ENCODE data around the gene MEGF11.

The MEGF11 gene

GRCh38 chr15:66053991-66054390 is 199.6 kb downstream of the MEGF11 start:
- DNase-seq, result peak in 8 of 14 donors; percentile 4 to 66 (median 16)

GRCh38 chr15:66051833-66052232 is 201.7 kb downstream of the MEGF11 start:
- no peak for DNase-seq

- no peak for DNase-seq
Measured at GRCh38 chr15:66050264-66050663, 203.3 kb downstream of the MEGF11 start.

DNA sequence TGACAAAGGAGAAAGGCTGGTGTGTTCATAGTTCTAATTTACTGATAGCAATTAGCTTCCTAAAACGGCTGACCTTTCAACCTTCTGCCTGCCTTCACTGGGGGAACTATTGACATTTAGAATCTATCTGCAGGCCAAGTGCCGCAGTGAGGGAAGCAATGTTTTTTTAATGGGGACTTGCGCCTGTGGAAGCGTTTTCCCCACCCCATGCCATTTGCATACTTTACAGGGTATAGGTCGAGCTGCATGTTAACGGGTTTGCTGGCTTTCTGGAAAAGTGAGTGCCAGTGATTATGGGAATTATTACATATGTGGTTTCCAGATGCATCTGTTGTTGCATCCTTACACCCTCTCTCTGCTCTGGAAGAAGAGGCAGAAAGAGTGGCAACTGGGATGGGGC is 204.2 kb downstream of the MEGF11 start:
- DNase-seq, result no peak

DNA sequence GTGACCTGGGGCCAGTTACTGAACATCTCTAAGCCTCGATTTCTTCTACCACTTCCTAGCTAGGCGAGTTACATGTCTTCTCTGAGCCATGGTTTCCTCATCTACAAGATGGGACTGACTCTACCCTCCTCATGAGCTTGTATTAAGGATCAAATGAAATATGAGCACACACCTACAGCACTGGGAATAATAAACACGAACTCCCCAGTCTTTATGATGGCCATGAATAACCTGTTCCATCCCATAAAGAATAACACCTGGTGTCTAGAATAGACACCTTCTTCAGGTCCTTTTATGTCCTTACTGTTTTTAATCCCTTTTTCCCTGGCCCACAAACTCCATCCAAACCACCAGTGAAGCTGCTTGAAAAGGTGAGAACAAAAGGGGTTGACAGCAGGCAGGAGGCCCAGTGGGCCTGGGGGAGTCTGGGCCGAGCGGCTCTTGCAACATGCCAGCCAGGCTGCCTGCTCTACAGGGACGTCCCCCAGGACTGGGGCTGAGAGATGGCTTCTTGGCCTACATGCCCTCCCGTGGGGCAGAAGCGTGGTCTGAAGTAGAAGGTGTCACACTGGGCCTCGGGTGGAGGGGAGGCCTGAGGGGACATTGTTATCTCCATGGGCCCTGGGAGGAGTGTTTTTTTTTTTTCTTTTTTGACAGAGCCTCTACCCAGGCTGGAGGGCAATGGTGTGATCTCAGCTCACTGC is 206.1 kb downstream of the MEGF11 start:
- DNase-seq, result no peak

DNA sequence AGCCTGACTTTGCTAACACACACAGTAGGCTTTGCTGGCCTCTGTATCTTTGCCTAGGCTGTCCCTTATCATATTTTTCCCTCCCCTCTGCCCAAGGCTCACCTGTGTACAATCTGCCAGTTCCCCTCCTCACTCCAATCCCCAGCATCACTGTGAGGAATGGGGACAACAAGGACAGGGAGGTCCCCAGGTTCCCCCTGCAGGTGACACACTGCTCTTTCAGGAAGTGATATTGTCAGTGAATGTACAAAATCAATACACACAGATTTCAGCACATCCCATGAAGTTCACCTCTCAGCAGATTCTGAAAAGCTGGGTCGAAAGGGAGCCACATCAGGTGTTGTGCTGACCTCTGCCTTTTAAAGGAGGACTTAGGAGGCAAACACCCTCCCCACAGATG is 206.8 kb downstream of the MEGF11 start:
- no peak for DNase-seq

DNA sequence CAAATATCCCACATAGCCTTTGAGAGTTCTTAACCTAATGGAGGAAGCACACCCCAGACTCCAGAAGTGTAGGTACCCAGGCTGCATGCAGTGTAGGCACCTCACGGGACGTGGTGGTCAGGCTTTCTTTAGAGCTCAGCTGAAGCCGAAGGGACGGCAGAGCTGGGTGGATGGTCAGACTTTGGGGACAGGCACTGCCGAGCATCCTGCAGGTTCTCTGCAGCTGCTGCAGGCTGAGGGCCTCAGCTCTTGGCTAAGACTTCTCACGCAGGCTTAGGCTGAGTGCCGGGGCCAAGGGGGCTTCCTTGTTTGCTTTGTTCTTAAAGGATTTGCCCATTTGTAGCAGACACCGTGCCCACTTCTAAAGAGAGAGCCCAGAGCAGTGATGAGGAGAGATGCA is 207.2 kb downstream of the MEGF11 start:
- no peak for DNase-seq

DNA sequence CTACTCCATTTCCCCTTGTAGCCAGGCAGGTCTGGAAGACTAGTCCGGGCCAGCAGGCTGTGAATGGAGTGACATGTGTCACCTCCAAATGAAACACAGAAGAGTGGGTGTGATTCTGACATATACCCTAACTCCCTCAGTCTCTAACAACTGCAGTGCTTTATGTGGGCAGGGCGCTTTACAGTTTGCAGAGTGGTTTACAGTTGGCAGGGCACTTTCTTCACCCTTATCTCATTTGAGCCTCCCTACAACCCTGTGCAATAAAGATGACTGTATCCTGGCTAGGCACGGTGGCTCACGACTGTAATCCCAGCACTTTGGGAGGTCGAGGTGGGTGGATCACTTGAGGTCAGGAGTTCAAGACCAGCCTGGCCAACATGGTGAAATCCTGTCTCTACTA is 208.0 kb downstream of the MEGF11 start:
- no peak for DNase-seq

- no peak for DNase-seq
Measured at GRCh38 chr15:66044837-66045236, 208.7 kb downstream of the MEGF11 start.

DNA sequence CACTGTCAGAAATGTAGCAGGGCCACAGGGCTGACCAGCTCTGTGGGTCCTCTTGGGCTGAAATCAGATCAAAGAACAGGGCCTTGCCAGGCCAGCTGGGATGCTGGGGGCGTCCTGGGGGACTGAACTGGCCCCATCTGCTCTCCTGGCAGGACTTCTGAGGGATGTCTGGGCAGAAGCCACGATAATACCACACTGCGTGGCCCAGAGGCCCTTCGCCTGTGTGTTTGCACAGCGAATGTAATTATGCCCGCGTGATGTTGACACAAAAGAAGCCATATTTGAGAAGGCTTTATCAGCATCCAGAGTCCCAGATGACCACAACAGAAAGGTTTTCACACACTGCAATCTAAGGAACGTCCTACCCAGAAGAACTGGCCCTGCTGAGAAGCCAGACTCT is 210.3 kb downstream of the MEGF11 start:
- peak in 1 of 14 donors; percentile 75 for DNase-seq

DNA sequence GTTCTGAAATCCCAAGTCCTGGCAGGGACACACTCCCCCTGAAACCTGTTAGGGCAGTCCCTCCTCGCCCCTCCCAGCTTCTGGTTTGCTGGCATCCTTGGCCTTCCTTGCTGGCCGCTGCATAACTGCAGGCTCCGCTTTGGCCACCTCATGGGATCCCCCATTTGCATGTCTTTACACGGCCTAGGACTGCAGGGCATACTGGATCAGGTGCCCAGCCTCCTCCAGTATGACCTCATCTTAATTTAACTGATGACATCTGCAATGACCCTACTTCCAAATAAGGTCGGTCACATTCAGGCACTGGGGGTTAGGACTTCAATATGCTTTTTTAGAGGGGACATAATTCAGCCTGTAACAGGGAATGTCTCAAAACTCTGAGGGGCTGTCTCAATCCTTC is 210.9 kb downstream of the MEGF11 start:
- DNase-seq, result no peak

GRCh38 chr15:66041276-66041675 is 212.3 kb downstream of the MEGF11 start:
- DNase-seq, result no peak

DNA sequence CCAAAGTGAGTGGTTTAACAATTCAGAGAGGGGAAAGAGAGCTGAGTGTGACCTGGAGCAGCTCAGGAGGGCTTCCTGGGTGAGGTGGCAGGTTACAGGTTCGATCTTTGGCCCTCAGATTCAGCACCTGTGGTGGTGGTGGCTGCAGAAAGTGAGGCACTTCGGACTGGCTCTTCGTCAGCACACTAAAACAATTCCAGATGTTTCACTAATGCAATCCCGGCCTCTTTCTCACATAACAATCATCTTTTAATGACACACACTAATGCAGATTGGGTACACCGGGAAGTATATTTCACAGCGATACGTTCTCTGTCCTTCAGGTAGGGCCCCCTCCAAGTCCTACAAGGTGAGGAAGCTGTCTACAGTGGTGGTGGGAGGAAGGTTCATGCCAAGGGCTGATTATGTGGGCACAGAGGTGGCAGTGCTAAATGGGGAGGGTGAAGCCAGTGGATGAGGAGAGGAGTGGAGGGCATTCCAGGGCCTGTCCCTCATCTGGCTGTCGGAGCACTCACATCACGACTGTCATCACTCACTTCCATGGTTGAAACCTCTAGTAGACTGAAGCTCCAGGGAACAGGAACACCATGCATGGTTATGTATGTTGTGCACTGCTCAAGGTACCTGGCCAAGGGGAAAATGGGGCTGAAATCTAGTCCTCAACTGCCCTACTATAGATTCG is 213.2 kb downstream of the MEGF11 start:
- no peak for DNase-seq

DNA sequence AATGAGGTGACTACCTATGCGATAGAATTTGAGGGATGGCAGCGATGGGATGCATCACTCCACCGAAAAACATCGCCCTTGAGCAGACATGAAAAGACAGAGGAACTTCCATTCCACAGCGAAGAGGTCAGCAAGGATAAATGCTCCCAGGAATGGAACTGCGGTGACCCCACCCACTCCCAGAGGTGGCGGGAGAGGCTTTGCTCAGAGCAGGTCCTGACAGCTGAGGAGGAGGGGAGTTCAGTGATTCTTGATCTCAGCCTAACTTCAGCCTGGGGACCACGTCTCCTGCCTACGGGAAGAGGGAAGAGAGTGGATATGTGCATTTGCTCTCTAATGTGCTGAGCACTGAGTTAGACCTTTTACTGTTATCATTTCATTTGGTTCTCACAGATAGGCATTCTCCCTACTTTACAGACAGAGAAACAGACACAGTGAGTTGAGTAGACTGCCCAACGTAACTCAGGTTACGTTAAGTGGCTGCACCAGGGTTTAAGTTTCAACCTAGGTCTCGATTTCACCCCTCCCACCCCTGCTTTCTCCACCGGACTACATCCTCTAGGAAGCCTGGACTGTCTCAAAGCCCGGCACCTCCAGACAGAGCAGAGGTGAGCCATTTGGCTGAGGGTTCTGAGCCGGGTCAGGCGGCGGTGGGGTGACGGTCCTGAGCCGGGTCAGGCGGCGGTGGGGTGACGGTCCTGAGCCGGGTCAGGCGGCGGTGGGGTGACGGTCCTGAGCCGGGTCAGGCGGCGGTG is 214.3 kb downstream of the MEGF11 start:
- no peak for DNase-seq

GRCh38 chr15:66038387-66039116 is 215.0 kb downstream of the MEGF11 start:
- DNase-seq, result no peak

DNA sequence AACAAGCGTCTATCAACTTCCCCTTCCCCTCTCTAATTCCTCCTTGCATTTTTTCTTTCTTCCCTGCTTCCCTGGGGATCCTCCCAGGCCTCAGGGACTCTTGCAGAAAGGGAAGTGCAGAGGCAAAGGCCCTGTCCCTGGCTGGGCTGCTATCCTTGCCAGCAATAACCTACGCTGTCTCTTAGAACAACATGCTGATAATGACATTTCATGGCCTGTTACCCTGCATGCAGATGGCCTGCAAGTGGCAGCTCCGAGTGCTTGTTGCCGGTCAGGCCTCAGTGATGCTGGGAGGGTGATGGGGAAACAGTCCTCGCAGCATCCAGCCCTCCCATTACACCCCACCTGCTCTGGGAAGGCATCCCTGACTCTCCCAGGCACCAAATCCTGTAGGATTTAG is 216.7 kb downstream of the MEGF11 start:
- peak in 1 of 14 donors; percentile 63 for DNase-seq

DNA sequence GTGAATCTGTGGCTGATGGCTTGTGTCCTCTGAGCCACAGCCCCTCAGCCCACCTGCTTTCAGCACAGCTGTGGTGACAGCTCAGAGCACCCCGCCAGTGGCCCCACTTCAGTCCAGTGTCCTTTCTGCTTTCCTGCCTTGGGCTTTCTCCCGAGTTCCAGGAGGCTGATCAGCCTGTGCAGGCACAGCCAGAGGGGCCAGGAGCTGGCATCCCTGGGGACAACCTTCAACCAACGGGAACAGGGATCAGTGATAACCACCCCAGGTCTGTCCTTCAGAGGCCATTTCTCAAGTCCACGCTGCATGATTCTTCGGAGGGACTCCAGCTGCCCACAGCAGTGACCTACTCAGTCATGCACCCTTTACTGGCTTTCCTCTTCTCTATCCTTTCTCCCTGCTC is 217.6 kb downstream of the MEGF11 start:
- no peak for DNase-seq

GRCh38 chr15:66033143-66033542 is 220.4 kb downstream of the MEGF11 start:
- no peak for DNase-seq

- DNase-seq, result no peak
Measured at GRCh38 chr15:66032006-66032405, 221.5 kb downstream of the MEGF11 start.

DNA sequence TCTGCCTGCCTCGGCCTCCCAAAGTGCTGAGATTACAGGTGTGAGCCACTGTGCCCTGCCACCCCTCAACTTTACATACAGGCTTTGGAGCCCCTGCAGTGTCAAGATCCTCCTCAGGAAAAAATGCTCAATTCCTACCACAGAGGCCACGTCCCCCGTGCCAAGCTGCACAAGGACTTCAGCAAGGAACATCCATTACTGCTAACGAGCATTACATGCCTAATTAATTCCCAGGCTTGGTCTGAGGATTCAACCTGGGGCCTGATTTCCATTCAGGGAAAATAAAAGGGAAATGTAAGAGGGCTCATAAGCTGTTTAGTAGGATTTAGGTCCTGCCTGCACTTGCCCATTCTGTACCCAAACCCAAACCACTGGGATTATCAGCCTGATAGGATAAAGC is 222.9 kb downstream of the MEGF11 start:
- DNase-seq, result no peak

GRCh38 chr15:66029650-66030049 is 223.9 kb downstream of the MEGF11 start:
- DNase-seq, result no peak

- no peak for DNase-seq
Measured at GRCh38 chr15:66027268-66027805, 226.2 kb downstream of the MEGF11 start.

DNA sequence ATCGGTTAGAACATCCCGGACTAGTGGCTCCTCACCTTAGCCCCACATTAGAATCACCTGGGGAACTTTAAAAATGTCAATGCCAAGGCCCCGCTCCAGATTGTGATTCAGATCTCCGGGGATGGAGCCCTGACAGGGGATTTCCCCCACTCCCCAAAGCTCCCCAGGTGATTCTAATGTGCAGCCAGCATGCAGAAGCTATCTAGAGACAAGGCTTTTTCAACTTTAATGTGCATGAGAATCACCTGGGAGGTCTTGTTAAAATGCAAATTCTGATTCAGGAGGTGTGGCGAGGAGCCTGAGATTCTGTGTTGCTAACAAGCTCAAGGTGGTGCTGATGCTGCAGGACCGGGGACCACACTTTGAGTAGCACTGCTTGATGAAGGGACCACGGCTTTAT is 227.6 kb downstream of the MEGF11 start:
- DNase-seq, result no peak
